HG02938 (cell line): ENCODE results near the gene SNED1.

Source experiments
- ATAC-seq: cut with Tn5 transposase; IDR thresholded peaks from one replicate; pipeline ENCODE4 v1.9.1; 2021; ENCODE audit warnings: mild to moderate bottlenecking, moderate library complexity; ENCODE audit not compliant: unreplicated experiment

SNED1 gene

DNA sequence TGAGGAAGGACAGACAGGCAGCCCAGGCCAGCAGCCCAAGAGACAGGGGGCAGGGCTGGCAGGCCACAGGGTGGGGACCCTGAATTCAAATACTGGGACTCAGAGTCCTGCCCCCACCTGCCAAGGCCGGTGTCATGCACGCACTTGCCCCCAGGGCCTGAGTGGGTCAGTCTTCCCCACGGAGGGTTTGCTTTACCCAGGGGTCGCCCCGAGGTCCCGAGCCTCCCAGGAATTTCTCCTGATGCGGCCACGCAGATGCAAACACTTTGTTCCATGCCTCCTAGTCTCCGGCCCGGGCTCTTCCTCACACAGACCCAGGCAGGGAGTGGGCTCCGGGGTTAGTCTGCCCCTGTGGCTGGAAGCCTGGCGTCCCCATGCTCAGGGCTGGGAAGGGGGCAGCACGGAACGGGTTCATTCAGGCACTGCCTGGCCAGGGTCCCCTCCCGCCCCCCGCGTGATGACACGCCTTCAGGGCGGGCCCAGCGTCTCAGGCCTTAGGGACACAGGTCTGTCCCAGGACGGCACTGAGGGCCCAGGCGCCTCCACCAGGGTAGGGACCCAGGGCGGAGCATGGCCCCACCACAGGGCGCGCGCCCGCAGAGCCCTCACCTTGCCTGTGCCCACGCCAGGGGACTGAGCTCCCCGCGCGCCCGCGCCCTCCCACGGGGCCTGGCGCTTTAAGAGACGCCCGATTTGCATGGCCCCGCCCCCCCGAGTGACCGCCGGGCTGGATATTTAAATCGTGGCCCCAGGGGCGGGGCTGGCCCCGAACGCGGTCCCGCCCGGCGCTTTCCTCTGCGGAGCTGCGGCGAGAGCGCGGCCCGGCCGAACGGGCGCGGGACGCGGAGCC, at the start of gene SNED1:
Gene SNED1 (plus strand): TSS at position 763 of the 850 bp plus-strand sequence. CDS start 220 bp downstream, outside the sequence.
- ATAC-seq: no peak

- ATAC-seq: no peak
Observed at GRCh38 chr2:240948905-240949790, 49.3 kb upstream of the SNED1 start.

- no peak for ATAC-seq
Observed at GRCh38 chr2:240949791-240950705, 48.4 kb upstream of the SNED1 start.

DNA sequence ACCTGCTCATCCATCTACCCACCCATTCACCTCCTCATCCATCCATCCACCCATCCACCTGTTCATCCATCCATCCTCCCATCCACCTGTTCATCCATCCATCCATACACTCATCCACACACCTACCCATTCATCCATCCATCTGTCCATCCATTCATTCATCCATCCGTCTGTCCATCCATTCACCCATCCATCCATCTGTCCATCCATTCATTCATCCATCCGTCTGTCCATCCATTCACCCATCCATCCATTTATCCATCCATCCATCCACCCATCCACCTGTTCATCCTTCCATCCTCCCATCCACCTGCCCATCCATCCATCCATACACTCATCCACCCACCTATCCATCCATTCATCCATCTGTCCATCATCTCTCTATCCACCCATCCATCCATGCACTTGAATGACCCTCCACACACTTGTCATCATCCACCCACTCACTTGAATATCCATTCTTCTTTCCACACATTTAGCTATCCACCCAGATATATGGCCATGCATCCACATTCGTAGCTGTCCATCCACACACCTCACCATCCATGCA, 47.3 kb upstream of the SNED1 start:
- ATAC-seq: no peak

GRCh38 chr2:240952496-240953246, 45.7 kb upstream of the SNED1 start:
- no peak for ATAC-seq

GRCh38 chr2:240953426-240954410, 44.7 kb upstream of the SNED1 start:
- no peak for ATAC-seq

DNA sequence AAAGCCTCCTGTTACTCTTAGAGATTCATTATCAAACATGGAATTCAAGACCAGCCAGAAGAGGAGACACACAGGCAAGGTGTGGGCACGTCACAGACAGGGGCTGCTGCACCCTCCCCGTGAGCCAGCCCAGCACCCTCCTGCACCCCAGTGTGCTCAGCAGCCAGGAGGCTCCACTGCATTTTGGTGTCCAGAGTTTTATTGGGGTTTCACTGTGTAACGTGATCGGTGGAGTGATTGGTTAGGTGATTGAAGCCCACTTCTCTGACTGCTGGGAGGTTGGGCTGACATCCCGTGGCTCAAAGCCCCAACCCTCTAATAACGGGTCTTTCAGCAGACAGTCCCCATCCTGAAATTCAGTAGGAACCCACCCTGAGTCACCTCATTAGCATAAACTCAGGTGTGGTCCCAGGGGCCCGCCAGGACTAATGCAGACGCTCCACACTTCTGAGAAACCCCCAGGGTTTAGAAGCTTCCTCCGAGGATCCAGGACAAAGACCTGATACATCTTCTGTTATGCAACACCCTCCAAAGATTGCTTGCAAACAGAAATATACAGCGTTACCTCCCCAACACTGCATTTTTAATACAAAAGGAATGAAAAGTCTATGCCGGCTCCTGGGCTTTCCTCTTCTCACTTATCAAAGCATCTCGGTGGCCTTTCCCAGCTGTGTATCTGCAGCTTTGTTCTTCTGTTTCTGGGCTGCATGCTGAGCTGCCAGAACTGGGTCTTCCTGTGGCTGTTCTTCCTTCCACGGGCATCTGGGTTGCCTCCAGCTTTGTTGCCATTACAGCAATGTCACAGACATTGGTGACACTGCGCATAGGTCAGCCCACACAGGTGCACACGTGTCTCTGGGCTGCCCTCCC, 43.7 kb upstream of the SNED1 start:
- no peak for ATAC-seq

- ATAC-seq: no peak
Observed at GRCh38 chr2:240955306-240956170, 42.9 kb upstream of the SNED1 start.

GRCh38 chr2:240956171-240956934, 42.1 kb upstream of the SNED1 start:
- ATAC-seq: no peak

DNA sequence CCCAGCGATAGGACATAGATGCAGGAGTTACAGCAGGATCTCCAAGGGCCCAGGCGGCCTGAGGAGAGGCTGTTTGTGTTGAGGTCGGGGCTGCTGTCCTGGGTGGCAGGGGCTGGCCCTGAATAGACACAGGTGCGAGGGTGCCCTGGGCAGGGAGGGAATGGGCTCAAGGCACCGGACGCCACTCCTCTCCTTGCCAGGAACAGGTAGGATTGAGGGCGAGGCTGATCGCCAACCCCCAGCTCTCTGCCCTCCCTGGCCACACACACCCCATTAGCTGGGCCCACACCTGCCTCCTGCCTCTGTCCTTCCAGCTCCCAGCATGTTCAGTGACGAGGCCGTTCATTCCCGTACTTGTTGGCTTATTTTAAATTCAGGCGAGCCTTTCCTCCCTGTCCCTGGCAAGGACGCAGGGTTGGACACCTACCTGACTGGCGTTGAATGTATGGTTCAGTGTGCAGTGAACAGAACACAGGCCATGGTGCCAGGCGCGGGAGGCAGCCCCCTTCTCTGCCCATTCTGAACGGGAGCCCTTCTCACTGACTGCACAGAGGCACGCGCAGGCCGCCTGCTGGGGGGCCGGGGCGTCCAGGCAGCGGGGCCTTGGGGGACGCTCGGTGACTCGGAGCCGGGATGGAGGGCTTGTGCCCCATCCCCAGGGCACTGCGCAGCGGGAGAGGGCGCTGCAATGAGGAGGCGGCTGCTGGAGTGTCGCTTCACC, 41.3 kb upstream of the SNED1 start:
- ATAC-seq: no peak

DNA sequence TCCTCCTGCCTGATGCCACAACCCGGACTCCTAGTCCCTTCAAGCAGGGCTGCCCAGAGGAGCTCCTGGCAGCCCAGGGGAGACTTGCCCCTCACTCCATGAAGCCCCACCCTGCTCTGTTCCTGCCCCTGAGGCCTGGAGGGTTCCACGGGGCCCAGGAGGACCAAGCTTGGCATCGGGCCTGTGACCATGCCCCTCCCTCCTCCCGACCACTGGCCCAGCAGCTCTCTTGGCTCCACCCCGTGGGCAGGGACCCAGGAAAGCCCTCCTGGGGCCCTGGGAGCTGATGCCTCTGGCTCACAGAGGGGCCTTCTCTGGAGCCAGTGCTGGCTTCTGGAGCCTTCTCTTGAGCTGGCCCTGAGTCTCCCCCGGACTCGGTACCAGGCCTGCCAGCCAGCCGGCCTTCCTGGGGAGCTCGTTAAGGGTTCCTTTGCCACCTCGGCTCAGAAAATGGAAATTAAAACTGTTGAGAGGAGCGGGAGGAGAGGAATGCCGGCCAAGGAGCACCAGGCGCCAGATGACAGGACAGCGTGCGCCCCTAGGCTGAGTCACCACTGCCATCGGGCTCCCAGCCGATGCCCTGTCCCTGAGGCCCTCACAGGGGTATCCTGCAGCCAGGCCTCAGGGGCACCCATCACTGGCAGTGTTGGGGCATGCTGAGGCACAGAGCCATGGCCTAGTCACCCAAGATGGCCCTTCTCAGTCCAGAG, 40.6 kb upstream of the SNED1 start:
- no peak for ATAC-seq

GRCh38 chr2:240958366-240959213, 39.8 kb upstream of the SNED1 start:
- ATAC-seq: no peak

DNA sequence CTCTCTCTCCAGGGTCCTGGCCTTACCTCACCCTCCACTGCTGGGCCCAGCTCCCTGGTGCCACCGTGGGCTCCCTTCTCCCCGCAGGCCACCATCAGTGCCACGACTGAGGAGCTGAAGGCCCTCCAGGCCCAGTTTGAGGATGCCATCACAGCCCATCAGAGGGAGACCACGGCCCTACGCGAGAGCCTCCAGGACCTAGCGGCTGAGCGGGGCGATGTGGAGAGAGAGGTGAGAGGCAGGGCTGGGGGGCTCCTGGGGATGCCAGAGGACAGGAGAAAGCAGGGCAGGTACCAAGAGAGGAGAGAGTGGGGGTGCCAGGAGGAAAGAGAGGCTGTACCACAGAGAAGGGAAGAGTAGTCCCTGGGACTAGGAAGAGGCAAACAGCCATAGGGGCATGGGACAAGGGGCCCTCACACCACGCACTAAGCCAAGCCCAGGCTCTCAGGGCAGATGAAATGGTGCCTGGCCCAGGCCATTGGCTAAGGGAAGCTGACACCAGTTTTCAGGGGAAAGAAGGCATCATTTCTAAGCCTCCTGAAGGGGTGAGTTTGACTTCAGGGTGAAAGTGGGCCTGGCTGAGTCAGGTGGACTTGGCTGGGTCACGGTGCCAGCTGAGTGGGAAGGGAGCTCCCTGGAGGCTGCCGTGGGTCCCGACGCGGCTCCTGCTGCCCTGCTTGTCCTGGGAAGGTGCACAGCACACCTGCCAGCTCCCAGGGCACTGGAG, 39.0 kb upstream of the SNED1 start:
- no peak for ATAC-seq
